ENCODE data around the gene DLG2.

DNA sequence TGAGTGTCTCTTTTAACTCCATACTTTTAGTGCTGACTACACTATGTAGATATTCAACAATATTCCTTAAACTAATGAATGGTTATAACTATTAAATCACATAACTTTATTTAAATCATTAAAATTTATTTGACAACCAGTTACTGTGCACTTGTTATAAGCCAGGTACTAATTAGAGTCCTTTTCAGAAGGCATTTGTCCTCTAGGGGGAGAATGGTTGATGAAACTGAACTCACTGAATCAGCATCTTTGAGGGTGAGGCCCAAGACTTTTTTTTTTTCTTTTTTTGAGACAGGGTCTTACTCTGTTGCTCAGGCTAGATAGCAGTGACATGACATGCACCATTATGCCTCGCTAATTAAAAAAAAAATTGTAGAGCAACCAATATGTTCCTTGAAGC is 1825.3 kb downstream of the DLG2 start:
- TF ChIP-seq POLR2AphosphoS5 (IDR thresholded peaks at IDR 0.05; ENCODE audit: low read depth, low read length) (no peak), SIN3A (IDR thresholded peaks at IDR 0.05; ENCODE audit: borderline replicate concordance, insufficient read depth, low read length) (no peak), TAF1 (IDR thresholded peaks at IDR 0.05; ENCODE audit: borderline replicate concordance, insufficient read depth, low read length) (no peak), REST (IDR thresholded peaks at IDR 0.05; ENCODE audit: insufficient read depth in 1 of 2, low read depth in 2 of 2, low read length in 2 of 2) (no peak), FOXP2 (optimal IDR thresholded peaks at IDR 0.05; ENCODE audit: borderline replicate concordance, extremely low read depth, extremely low read length, insufficient read depth) (no peak)
